HG03442 (cell line): ENCODE results near the gene RABGAP1.
"Not testable (repeated sequence)": the region's sequence is repeated elsewhere in the genome, so short reads cannot be mapped to it uniquely, and the experiment has no call there.

Experiments
- ATAC-seq: cut with Tn5 transposase; IDR thresholded peaks from one replicate; pipeline ENCODE4 v1.9.1; 2021; ENCODE audit warnings: mild to moderate bottlenecking, moderate library complexity; ENCODE audit not compliant: unreplicated experiment

RABGAP1 gene

GRCh38 chr9:122940749-122941581 is at the start of gene RABGAP1:
Gene RABGAP1 (plus strand): TSS chr9:122941020. CDS start chr9:122957060, 16,040 bp downstream.
- peak; percentile 99 for ATAC-seq

- ATAC-seq, result no peak
Measured at GRCh38 chr9:122897969-122898368, 42.9 kb upstream of the RABGAP1 start.

GRCh38 chr9:122900791-122901190 is 40.0 kb upstream of the RABGAP1 start:
- ATAC-seq, result no peak

GRCh38 chr9:122904466-122904822 is 36.4 kb upstream of the RABGAP1 start:
- ATAC-seq, result peak; percentile 16

- peak; percentile 80 for ATAC-seq
Measured at GRCh38 chr9:122904823-122905710, 35.8 kb upstream of the RABGAP1 start, which contains the start of gene RC3H2. Gene RC3H2 (minus strand): TSS chr9:122905359. CDS start chr9:122897509, 7,850 bp downstream.

GRCh38 chr9:122906122-122906521 is 34.7 kb upstream of the RABGAP1 start:
- ATAC-seq, result not testable (repeated sequence)

- ATAC-seq, result no peak
Measured at GRCh38 chr9:122912671-122912963, 28.2 kb upstream of the RABGAP1 start.

GRCh38 chr9:122912964-122913673 is 27.7 kb upstream of the RABGAP1 start, which contains the start of gene ZBTB6:
Gene ZBTB6 (minus strand): TSS chr9:122913323. CDS start chr9:122912072, 1,251 bp downstream.
- peak; percentile 97 for ATAC-seq

GRCh38 chr9:122918310-122918709 is 22.5 kb upstream of the RABGAP1 start:
- ATAC-seq, result no peak

- no peak for ATAC-seq
Measured at GRCh38 chr9:122922713-122923112, 18.1 kb upstream of the RABGAP1 start.

- ATAC-seq, result no peak
Measured at GRCh38 chr9:122923947-122924346, 16.9 kb upstream of the RABGAP1 start.

- ATAC-seq, result no peak
Measured at GRCh38 chr9:122929796-122930354, 10.9 kb upstream of the RABGAP1 start.

- ATAC-seq, result no peak
Measured at GRCh38 chr9:122930541-122931225, 10.1 kb upstream of the RABGAP1 start.

- ATAC-seq, result peak; percentile 94
Measured at GRCh38 chr9:122931226-122932121, 9.3 kb upstream of the RABGAP1 start, which contains the start of gene ZBTB26. Gene ZBTB26 (minus strand): TSS chr9:122931512. CDS start chr9:122919934, 11,578 bp downstream.

GRCh38 chr9:122936464-122936863 is 4.4 kb upstream of the RABGAP1 start:
- ATAC-seq, result no peak

GRCh38 chr9:122936883-122937282 is 3.9 kb upstream of the RABGAP1 start:
- no peak for ATAC-seq

- ATAC-seq, result no peak
Measured at GRCh38 chr9:122939601-122940000, 1.2 kb upstream of the RABGAP1 start.

GRCh38 chr9:122940454-122940748 is 419 bp upstream of the RABGAP1 start:
- ATAC-seq, result no peak

GRCh38 chr9:122941582-122942234 is 888 bp downstream of the RABGAP1 start:
- ATAC-seq, result no peak
